ENCODE measurements around the gene TMTC1. TPM values are rescaled to one million over a fixed set of nuclear protein-coding genes. Genes with fewer than 3 reads are reported as not detected.

Gene TMTC1
- total RNA-seq, 2 donors from 2014 or later: 3.3 to 6.3 TPM

- H3K9ac ChIP-seq (ENCODE audit: low read depth in 2 of 2, low read length in 2 of 2): no peak overlapping the region
- TF ChIP-seq CTCF (IDR thresholded peaks at IDR 0.05): no peak
- H3K27me3 ChIP-seq: no peaks in the 10 kb centered on the region
- no peaks in the 10 kb centered on the region for H3K36me3 ChIP-seq
- intact Hi-C loops (cut with DNase I): no loop called here
- H3K4me1 ChIP-seq: no peaks in the 10 kb centered on the region
- no peak overlapping the region for H3K27ac ChIP-seq
- H3K4me3 ChIP-seq: no peak overlapping the region
- no peaks in the 10 kb centered on the region for H3K9me3 ChIP-seq
- DNase-seq: no peak
Measured at GRCh38 chr12:29620030-29620429, 163.7 kb downstream of the TMTC1 start.

GRCh38 chr12:29617407-29617803, 166.3 kb downstream of the TMTC1 start:
- TF ChIP-seq CTCF (IDR thresholded peaks at IDR 0.05): no peak
- intact Hi-C loops (cut with DNase I): no loop called here
- no peaks in the 10 kb centered on the region for H3K9me3 ChIP-seq
- no peak overlapping the region for H3K27ac ChIP-seq
- H3K36me3 ChIP-seq: no peaks in the 10 kb centered on the region
- no peak overlapping the region for H3K9ac ChIP-seq (ENCODE audit: low read depth in 2 of 2, low read length in 2 of 2)
- no peak overlapping the region for H3K4me3 ChIP-seq
- H3K4me1 ChIP-seq: no peaks in the 10 kb centered on the region
- DNase-seq: no peak
- no peaks in the 10 kb centered on the region for H3K27me3 ChIP-seq

GRCh38 chr12:29616664-29617406, 166.9 kb downstream of the TMTC1 start:
- TF ChIP-seq CTCF (IDR thresholded peaks at IDR 0.05): no peak
- Histone ChIP-seq H3K4me1 (no peaks in the 10 kb centered on the region), H3K9me3 (no peaks in the 10 kb centered on the region), H3K9ac (ENCODE audit: low read depth in 2 of 2, low read length in 2 of 2) (no peak overlapping the region), H3K4me3 (no peak overlapping the region), H3K27ac (no peak overlapping the region), H3K36me3 (no peaks in the 10 kb centered on the region), H3K27me3 (no peaks in the 10 kb centered on the region)
- intact Hi-C loops (cut with DNase I): no loop called here
- no peak for DNase-seq

GRCh38 chr12:29614694-29615325, 168.9 kb downstream of the TMTC1 start:
- Histone ChIP-seq H3K27ac (no peak overlapping the region), H3K27me3 (no peaks in the 10 kb centered on the region), H3K9ac (ENCODE audit: low read depth in 2 of 2, low read length in 2 of 2) (no peak overlapping the region), H3K9me3 (no peaks in the 10 kb centered on the region), H3K4me1 (no peaks in the 10 kb centered on the region), H3K36me3 (no peaks in the 10 kb centered on the region), H3K4me3 (no peak overlapping the region)
- no peak for DNase-seq
- intact Hi-C loops (cut with DNase I): no loop called here
- TF ChIP-seq CTCF (IDR thresholded peaks at IDR 0.05): no peak

- intact Hi-C loops (cut with DNase I): no loop called here
- H3K4me1 ChIP-seq: no peaks in the 10 kb centered on the region
- no peak for TF ChIP-seq CTCF (IDR thresholded peaks at IDR 0.05)
- no peak overlapping the region for H3K27ac ChIP-seq
- no peaks in the 10 kb centered on the region for H3K36me3 ChIP-seq
- H3K27me3 ChIP-seq: no peaks in the 10 kb centered on the region
- DNase-seq: no peak
- no peak overlapping the region for H3K4me3 ChIP-seq
- no peaks in the 10 kb centered on the region for H3K9me3 ChIP-seq
- no peak overlapping the region for H3K9ac ChIP-seq (ENCODE audit: low read depth in 2 of 2, low read length in 2 of 2)
Measured at GRCh38 chr12:29612912-29613311, 170.8 kb downstream of the TMTC1 start.
